GM12878 (cell line): ENCODE results near the gene BICD1.

Source experiments
- GABPA ChIP-seq: IDR thresholded peaks from 2 replicates; pipeline ENCODE4 v1.6.1; 2014; ENCODE audit warnings: antibody characterized with exemption, low read depth, mild to moderate bottlenecking, inconsistent platforms
- RFX5 ChIP-seq: IDR thresholded peaks from 2 replicates; pipeline ENCODE4 v1.6.1; 2011; ENCODE audit warnings: low read depth, low read length, improper control_type of control experiment
- YY1 ChIP-seq: IDR thresholded peaks from 2 replicates; pipeline ENCODE4 v1.6.1; 2011; ENCODE audit warnings: low read depth, mild to moderate bottlenecking, low read length
- TF ChIP-seq, protein P1 (sequence below): fragments of 450-650 bp; IDR thresholded peaks from 2 replicates; pipeline ENCODE4 v1.6.1; 2017; ENCODE audit warnings: mild to moderate bottlenecking, low read depth, inconsistent platforms; ENCODE audit not compliant: poor library complexity, severe bottlenecking

- TF ChIP-seq, protein P1, sequence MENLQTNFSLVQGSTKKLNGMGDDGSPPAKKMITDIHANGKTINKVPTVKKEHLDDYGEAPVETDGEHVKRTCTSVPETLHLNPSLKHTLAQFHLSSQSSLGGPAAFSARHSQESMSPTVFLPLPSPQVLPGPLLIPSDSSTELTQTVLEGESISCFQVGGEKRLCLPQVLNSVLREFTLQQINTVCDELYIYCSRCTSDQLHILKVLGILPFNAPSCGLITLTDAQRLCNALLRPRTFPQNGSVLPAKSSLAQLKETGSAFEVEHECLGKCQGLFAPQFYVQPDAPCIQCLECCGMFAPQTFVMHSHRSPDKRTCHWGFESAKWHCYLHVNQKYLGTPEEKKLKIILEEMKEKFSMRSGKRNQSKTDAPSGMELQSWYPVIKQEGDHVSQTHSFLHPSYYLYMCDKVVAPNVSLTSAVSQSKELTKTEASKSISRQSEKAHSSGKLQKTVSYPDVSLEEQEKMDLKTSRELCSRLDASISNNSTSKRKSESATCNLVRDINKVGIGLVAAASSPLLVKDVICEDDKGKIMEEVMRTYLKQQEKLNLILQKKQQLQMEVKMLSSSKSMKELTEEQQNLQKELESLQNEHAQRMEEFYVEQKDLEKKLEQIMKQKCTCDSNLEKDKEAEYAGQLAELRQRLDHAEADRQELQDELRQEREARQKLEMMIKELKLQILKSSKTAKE = no peak
- TF ChIP-seq GABPA = no peak
- no peak for TF ChIP-seq YY1
- TF ChIP-seq RFX5 = no peak
Measured at GRCh38 chr12:32397696-32398095, 291.0 kb downstream of the BICD1 start.
